Smooth muscle cell (in vitro differentiated cells): ENCODE measurements around the gene LMF2. TPM values are rescaled to one million over a fixed set of nuclear protein-coding genes. Genes with fewer than 3 reads are reported as not detected.
"Not testable (repeated sequence)": the region's sequence is repeated elsewhere in the genome, so short reads cannot be mapped to it uniquely, and the experiment has no call there.

ENCODE experiments used
- DNase-seq: peaks from one replicate; lab custom pipeline; 2025; ENCODE audit not compliant: unreplicated experiment; lab: John Stamatoyannopoulos, UW
- H2AFZ ChIP-seq: fragments of 200-600 bp; sonication (generic); 2 replicates; pipeline ENCODE4 v1.6.0; 2016; ENCODE audit warnings: antibody characterized with exemption, low read depth, mild to moderate bottlenecking
- H3F3A ChIP-seq: fragments of 200-600 bp; sonication (generic); 2 replicates; pipeline ENCODE4 v1.6.0; 2017; ENCODE audit warnings: antibody characterized with exemption, low read depth
- H3K27ac ChIP-seq: fragments of 200-600 bp; sonication (generic); 2 replicates; pipeline ENCODE4 v1.5.1; 2016; ENCODE audit warnings: low read depth, mild to moderate bottlenecking
- H3K27me3 ChIP-seq: fragments of 200-600 bp; sonication (generic); 2 replicates; pipeline ENCODE4 v1.6.1; 2016; ENCODE audit warnings: low read depth, mild to moderate bottlenecking
- H3K36me3 ChIP-seq: fragments of 200-600 bp; sonication (generic); 2 replicates; pipeline ENCODE4 v1.5.1; 2016; ENCODE audit warnings: low read depth
- H3K4me1 ChIP-seq: fragments of 200-600 bp; sonication (generic); 2 replicates; pipeline ENCODE4 v1.5.1; 2016; ENCODE audit warnings: low read depth
- H3K4me2 ChIP-seq: fragments of 200-600 bp; sonication (generic); 2 replicates; pipeline ENCODE4 v1.6.0; 2016; ENCODE audit warnings: mild to moderate bottlenecking
- H3K4me3 ChIP-seq: fragments of 200-600 bp; sonication (generic); 2 replicates; pipeline ENCODE4 v1.5.1; 2016; ENCODE audit warnings: mild to moderate bottlenecking
- H3K79me2 ChIP-seq: fragments of 200-600 bp; sonication (generic); 2 replicates; pipeline ENCODE4 v1.6.0; 2016; ENCODE audit warnings: low read depth, mild to moderate bottlenecking
- H3K9ac ChIP-seq: fragments of 200-600 bp; sonication (generic); 2 replicates; pipeline ENCODE4 v1.6.0; 2016; ENCODE audit warnings: low read depth
- H3K9me3 ChIP-seq: fragments of 200-600 bp; sonication (generic); replicated peaks from 2 replicates; pipeline ENCODE4 v1.5.1; 2016; ENCODE audit warnings: low read depth
- H4K20me1 ChIP-seq: fragments of 200-600 bp; sonication (generic); 2 replicates; pipeline ENCODE4 v1.6.0; 2016; ENCODE audit warnings: low read depth
- WGBS: methylation state at CpG from one replicate; pipeline ENCODE4 v1.1.7; 2016; ENCODE audit warnings: low lambda C conversion rate; 5-methylcytosine and 5-hydroxymethylcytosine counted together
- polyA plus RNA-seq: library from polyadenylated mRNA; unstranded; fragments of >200 nt; fragmentation: Nextera tagmentation; extraction: Ambion mirVana; gene quantifications from 2 replicates; pipeline ENCODE4 v1.2.1, GENCODE V29; 2016
- total RNA-seq: library from RNA; depleted of rRNA; stranded (reverse); fragments of >200 nt; gene quantifications from 2 replicates; pipeline ENCODE4 v1.2.3, GENCODE V29; 2014
- TF ChIP-seq, protein P1 (sequence below): fragments of 200-600 bp; sonication (generic); IDR thresholded peaks from 2 replicates; pipeline ENCODE4 v1.5.1; 2017; ENCODE audit warnings: borderline replicate concordance, mild to moderate bottlenecking, antibody characterized with exemption; ENCODE audit not compliant: insufficient read depth, poor library complexity, severe bottlenecking

Gene LMF2
- total and polyA plus RNA-seq, 2 experiments from 2014 or later: 53.5 to 130 TPM

DNA sequence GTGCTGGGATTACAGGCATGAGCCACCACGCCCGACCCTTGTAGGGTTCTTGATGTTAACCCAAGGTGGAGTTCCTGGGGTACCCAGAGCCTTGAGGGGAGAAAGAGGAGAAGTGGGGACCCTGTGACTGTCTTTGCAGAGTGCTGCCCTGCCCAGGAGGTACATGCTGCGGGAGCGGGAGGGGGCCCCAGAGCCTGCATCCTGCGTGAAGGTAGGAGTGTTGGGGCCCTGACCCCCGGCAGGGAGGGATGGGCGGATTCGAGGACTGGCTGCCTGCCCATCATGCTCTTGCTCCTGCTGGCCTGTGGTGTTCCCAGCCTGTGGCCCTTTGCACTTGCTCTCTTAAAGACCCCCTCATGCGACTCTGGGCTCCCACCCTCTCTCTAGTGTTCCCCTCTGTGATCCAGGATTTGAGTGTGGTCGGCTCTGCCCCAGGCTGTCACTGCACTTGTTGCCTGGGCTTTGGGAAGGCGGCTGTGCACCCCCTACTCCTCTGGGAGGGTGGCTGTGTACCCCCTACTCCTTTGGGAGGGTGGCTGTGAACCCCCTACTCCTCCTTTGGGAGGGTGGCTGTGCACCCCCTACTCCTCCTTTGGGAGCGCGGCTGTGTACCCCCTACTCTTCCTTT lies 13.4 kb upstream of the LMF2 start:
- TF ChIP-seq, protein P1, sequence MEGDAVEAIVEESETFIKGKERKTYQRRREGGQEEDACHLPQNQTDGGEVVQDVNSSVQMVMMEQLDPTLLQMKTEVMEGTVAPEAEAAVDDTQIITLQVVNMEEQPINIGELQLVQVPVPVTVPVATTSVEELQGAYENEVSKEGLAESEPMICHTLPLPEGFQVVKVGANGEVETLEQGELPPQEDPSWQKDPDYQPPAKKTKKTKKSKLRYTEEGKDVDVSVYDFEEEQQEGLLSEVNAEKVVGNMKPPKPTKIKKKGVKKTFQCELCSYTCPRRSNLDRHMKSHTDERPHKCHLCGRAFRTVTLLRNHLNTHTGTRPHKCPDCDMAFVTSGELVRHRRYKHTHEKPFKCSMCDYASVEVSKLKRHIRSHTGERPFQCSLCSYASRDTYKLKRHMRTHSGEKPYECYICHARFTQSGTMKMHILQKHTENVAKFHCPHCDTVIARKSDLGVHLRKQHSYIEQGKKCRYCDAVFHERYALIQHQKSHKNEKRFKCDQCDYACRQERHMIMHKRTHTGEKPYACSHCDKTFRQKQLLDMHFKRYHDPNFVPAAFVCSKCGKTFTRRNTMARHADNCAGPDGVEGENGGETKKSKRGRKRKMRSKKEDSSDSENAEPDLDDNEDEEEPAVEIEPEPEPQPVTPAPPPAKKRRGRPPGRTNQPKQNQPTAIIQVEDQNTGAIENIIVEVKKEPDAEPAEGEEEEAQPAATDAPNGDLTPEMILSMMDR: no peak
- Histone ChIP-seq H3K4me1 (no peaks in the 10 kb centered on the region), H3K9ac (no peak overlapping the region)

DNA sequence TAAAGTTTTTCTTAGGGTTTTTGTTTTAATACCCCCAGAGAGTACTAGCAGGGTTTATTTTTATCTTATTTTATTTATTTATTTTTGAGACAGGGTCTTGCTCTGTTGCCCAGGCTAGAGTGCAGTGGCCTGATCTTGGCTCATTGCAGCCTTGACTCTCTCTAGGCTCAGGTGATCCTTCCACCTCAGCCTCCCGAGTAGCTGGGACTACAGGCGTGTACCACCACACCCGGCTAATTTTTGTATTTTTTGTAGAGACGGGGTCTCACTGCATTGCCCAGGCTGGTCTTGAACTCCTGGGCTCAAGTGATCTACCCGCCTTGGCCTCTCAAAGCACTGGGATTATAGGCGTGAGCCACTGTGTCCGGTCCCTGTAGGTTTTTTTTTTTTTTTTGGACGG lies 12.7 kb upstream of the LMF2 start:
- Histone ChIP-seq H4K20me1 (peaks cover 25% of the 10 kb centered on the region), H3K79me2 (peaks cover 10% of the 10 kb centered on the region)
- not testable (repeated sequence) for DNase-seq, H2AFZ ChIP-seq, H3K9ac ChIP-seq, H3K9me3 ChIP-seq, H3K4me2 ChIP-seq, H3K27me3 ChIP-seq, H3K27ac ChIP-seq, H3F3A ChIP-seq, H3K4me1 ChIP-seq, H3K36me3 ChIP-seq, H3K4me3 ChIP-seq
- WGBS: 97% methylated on average over 8 of the region's 8 CpGs

More for the DNA sequence above, 13.4 kb upstream of the LMF2 start:
- no peaks in the 10 kb centered on the region for H3K27me3 ChIP-seq
- peaks cover 10% of the 10 kb centered on the region for H3K79me2 ChIP-seq
- WGBS: 95% methylated on average over 13 of the region's 13 CpGs
- H2AFZ ChIP-seq: no peak overlapping the region
- H3K4me2 ChIP-seq: no peak overlapping the region
- no peak for DNase-seq
- H3K36me3 ChIP-seq: no peaks in the 10 kb centered on the region
- H4K20me1 ChIP-seq: peaks cover 21% of the 10 kb centered on the region
- H3F3A ChIP-seq: peaks cover 9% of the 10 kb centered on the region
- H3K4me3 ChIP-seq: no peak overlapping the region
- H3K9me3 ChIP-seq: no peaks in the 10 kb centered on the region
- no peak overlapping the region for H3K27ac ChIP-seq

DNA sequence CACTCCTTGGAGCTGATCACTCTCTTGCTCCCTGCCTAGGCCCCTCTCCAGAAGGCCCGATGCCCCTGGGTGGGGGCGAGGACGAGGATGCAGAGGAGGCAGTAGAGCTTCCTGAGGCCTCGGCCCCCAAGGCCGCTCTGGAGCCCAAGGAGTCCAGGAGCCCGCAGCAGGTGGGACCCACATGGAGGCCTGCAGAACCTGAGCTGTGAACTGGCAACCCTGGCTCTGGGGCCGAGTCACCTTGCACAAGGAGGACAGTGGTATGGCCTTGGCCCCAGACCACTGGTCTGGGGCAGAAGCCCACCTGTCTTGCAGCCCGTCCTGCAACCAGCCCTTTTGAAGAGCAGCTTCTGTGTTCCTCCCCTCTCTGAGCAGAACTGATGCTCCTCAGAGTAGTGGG lies 11.6 kb upstream of the LMF2 start:
- no peak overlapping the region for H3K4me3 ChIP-seq
- no peaks in the 10 kb centered on the region for H3K36me3 ChIP-seq
- H3K4me1 ChIP-seq: no peaks in the 10 kb centered on the region
- TF ChIP-seq, protein P1: no peak
- H3K9ac ChIP-seq: no peak overlapping the region
- no peak overlapping the region for H3K4me2 ChIP-seq
- 98% methylated on average over 8 of the region's 8 CpGs for WGBS
- no peaks in the 10 kb centered on the region for H3K9me3 ChIP-seq
- peaks cover 4% of the 10 kb centered on the region for H3F3A ChIP-seq
- no peak for DNase-seq
- H2AFZ ChIP-seq: no peak overlapping the region
- peaks cover 7% of the 10 kb centered on the region for H3K79me2 ChIP-seq
- H3K27me3 ChIP-seq: no peaks in the 10 kb centered on the region
- H3K27ac ChIP-seq: no peak overlapping the region
- H4K20me1 ChIP-seq: peaks cover 22% of the 10 kb centered on the region

DNA sequence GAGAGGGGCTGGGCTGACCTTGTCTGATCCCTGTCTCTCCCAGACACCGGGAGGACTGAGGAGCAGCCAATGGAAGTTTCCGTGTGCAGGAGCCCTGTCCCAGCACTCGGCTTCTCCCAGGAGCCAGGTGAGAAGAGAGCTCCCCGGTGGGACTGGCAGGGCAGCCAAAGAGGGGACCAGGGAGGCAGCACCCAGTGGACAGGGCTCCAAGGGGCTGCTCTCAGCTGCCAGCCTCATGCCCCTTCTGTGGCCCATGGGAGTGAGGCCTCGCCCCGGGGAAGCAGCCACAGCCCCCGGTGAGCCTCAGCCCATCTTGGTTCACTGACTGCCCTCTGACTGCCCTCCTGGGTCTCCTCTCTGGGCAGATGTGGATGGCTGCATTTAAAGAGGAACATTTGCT lies 11.1 kb upstream of the LMF2 start:
- Histone ChIP-seq H4K20me1 (peaks cover 20% of the 10 kb centered on the region), H3K9ac (no peak overlapping the region), H3K36me3 (no peaks in the 10 kb centered on the region), H3K9me3 (no peaks in the 10 kb centered on the region), H3K27ac (no peak overlapping the region), H3K27me3 (no peaks in the 10 kb centered on the region), H3K79me2 (peaks cover 7% of the 10 kb centered on the region), H3F3A (no peaks in the 10 kb centered on the region), H3K4me1 (no peaks in the 10 kb centered on the region), H3K4me3 (no peak overlapping the region), H3K4me2 (no peak overlapping the region), H2AFZ (no peak overlapping the region)
- WGBS: 98% methylated on average over 7 of the region's 7 CpGs
- DNase-seq: no peak
- TF ChIP-seq, protein P1: no peak
